AG20443 (cell line): Measurements from ENCODE around the gene TBL1X.

Experiments
- DNase-seq: peaks from one replicate; pipeline ENCODE4 v3.0.0; 2012; ENCODE audit warnings: low spot score, mixed read lengths

TBL1X gene

GRCh38 chrX:9587642-9588041, 122.8 kb downstream of the TBL1X start:
- DNase-seq: no peak

DNA sequence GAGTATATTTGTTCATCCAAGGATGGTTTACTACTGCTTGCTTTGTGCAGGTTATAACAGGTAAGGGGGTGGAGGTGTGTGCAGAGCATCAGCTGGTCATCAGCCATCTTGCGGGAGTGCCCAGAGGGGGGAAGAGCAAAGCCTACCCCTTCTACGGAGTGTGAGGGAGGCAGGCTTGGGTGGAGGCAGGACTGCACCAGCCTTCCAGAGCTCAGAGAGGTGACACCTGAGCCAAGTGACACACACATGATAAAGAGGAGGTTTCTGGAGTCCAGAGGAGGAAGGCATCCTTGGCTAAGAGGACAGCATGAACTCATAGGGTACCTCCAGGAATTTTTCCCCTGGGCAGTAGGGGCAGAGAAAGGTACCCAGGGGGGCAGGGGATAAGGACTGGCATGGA, 126.6 kb downstream of the TBL1X start:
- DNase-seq: no peak

DNA sequence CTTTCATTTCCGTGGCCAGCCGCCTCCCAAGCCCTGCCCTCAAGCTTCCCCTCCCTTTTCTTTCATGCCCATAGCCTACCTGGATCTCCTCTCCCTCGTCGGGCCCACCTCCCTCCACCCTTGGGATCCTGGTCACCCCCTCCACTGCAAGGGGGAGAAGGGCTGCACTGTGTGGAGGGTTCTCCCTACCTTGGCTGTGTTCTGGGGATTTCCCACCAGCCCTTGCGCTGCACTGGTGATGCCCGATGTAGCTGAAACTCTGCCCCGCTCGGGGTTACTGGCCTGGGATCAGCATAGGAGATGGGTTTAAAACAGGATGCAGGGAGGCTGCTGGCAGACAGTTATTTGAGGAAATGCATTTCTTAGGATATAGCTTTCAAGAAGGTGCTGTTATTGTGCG, 128.9 kb downstream of the TBL1X start:
- no peak for DNase-seq

DNA sequence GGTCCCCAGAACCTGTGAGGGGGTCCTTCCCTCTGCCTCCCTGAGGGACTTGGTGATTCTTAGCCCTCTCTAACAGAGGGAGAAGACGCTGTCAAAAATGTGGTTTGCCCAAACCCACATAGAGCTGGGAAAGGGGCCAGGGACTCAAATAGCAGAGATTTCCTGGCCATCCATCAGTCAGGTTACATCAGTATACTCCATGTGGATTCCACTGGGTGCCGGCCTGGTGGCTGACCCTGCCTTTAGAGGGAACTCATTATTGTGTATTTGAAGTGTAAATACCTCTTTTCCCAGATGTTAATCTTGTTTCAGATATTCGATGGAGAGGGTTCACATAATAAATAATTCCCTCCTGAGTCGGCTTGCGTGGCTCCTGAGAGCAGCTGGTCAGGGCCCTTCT, 130.3 kb downstream of the TBL1X start:
- peak; percentile 13 for DNase-seq

DNA sequence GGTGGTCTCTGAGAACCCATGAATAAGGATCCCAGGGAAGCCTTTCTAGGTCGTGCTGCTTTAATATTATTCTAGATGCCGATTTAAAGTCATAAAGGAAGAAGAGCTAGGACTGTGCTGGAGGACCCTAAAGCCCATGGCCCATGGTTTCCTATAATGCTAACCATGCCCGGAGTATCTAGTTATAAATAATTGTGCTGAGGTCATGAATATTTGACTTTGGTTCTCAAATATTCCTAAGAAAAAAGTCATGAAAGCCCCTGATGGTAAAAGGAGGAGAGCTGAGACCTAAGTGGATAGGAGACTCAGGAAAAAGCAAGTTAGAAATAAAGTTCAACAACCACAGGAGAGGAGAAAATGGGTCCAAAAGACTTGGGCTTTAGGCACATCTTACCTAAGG, 132.0 kb downstream of the TBL1X start:
- DNase-seq: no peak

- DNase-seq: peak; percentile 45
These were observed 132.6 kb downstream of the TBL1X start for GRCh38 chrX:9597361-9598035.

DNA sequence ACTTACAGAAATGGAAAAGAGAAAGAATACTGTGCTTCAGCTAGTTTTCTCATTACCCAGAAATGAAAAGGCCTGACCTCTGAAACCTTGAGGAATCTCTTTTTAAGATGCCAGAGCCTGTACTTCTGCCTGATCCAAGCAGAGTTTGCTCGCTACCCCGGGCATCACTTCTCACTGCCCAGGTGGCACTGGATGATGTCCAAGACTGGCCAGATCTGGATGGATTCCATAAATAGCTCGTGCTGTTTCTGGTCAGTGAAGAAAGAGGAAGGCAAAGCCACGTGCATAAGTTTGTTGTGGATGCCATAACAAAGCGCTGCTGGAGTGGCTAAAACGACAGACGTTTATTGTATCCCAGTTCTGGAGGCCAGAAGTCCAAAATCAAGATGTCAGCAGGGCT, 133.5 kb downstream of the TBL1X start:
- no peak for DNase-seq

DNA sequence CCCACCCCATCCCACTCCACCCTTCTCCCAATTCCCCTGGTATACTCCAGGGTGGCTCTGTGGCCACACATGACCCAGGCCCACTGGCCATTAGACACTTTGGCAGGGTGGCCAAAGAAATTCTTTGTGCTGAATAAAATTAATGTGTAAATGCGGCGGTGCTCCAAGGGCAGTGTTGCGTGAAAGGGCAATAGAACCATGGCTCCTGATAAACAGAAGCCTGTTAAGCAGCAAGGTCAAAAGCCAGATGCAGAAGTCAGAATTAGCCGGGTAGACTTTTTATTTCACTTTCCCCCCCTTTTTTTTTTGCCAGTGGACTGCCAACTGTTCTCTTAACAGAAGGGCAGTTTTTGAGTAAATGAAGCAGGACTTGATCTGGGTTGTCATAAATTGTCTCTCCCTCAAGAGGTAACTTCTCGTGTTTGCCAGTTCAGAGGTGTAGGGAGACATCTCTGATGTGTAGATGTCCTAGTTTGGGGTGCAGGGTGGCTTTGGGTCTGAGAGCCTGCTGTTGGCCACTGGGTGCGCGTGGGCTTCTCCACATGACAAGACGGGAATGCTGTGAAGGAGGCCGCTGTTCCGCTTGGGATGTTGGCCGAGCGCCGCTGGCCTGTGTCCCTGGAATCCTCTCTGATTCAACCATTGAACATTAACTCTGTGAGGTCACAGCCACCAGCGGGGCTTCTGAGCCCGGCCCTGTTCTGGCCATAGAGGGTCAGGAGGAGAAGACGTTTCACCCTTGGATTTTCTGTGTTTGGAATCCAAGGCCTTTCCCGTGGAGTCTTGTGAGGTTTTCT, 139.5 kb downstream of the TBL1X start:
- peak; percentile 73 for DNase-seq

DNA sequence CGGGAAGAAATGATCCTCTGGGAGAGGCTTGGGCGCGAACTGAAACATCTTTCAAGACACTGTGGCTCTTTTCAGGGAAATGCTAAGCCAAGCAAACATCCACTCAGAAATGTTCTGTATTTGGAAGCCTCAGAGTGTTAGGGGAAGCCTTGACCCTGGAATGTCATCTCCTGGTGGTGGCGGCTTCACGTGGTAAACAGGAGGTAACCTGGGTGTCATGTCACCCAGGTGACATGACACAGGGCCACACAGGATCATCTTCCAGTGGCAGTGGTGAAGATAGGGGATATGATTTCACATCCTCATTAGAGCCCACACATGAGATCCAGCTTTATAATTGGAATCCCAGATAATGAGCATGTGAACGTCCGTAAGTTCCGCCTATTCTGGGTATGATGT, 140.0 kb downstream of the TBL1X start:
- no peak for DNase-seq

DNA sequence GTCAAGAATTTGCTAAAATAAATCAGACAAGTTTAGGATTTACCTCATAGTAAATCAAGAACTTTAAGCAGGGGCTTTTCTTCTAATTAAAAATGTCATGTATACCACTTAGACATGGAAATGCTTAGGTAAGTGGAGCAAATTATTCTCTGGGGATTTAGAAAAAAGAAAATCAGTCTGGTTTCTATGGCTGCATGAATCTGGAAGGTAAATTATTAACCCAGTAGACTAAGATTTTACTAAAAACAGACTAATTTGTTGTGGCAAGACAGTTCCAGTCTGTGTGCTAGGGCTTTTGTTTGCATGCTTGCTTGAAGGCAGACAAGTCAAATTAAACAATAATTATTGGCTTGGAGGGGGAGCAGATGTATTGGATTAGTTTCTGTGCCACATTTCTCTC, 140.6 kb downstream of the TBL1X start:
- DNase-seq: no peak

DNA sequence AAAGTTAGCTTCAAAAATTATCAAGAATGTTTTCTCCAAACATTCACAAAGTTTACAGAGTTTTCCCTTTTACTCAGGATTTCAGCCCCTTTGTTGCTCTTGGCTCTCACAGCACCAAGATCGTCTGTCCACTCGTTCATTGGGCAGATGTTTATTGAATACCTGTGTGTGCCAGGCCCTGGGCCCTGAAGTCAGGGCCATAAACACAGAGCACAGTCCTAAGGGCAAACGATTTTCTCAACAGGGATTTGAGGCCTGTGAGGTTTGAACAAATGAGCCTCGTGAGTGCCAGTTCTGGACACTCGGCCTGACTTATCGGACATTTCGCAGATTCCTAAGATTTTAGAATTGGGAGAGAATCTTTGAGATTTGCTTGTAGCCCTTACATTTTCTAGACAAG, 142.1 kb downstream of the TBL1X start:
- no peak for DNase-seq

DNA sequence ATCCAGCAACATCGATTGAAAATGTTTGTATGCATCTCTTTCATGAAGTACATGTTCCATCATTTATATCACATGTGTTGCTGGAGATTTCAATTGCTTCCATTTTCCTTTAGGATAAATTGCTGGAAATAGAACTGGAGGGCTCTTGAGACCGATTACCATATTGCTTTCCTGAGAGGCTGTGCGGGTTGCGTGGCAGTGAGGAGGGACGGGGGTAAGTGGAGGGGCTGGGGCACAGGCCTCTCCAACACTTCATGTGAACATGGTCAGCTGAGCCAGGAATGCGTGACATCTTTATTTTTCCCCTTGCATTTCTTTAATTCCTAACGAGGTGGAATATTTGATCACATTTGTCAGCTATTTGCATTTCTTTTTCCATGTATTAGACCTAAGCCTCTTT, 144.6 kb downstream of the TBL1X start:
- no peak for DNase-seq

- DNase-seq: no peak
These were observed 145.1 kb downstream of the TBL1X start for GRCh38 chrX:9609987-9610386.

DNA sequence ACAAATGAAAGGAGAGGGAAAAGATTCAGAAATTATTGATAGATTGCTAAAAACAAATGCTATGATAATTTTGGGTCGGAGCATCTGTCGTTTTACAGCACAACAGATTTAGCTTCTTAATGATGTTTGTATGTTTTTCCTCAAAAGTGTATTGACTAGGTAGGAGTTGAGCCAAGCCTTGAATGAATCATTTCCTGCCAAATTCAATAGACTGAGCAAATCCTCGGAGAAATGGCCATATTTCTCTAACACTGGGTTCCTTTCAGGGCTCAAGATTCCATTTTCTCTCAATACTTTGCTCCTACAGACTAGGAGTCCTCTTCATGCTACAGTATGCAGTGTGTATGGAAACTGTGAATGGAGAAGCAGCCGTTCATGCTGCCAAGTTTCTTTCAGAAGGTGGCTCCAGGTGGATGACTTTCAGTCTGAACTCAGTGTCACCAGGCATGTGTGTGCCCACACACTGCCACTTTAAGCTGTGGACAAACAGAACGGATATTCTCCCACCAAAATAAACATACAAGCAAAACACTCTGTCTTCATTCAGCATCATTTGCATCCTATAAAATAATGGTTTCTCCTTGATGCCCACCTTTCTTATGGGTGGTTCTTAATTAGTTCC, 146.0 kb downstream of the TBL1X start:
- peak; percentile 9 for DNase-seq

DNA sequence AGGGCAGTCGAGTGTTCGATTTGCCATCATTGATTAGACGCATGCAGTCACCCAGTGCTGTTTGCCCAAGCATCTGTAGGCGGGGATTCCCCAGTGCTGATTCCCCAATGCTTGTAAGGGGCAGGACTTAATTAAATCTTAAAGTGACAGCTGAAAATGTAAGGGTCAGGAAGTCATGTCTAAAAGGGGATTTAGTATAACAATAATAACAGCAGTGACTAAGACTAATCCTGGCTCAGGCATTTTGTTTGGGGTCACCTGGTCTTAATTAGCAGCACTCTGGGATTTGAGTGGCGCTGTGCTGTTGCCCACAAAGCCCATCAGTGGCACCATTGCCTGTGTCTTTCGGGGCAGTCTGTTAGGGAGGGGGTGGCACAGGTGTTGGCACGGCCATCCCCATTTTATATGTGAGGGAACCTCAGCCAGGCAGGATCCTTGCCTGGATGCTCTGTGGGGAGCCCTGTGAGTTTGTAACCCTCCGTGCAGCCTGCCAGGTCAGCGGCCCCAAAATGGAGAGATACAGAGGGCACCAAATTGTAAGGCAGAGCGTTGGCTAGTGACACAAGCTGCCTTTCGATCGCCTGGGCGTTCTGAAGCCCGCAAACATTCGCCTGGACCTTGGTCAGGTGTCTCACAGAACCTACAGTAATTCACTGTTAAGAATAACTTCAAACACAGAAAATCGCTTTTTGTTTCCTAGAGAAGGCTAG, 146.7 kb downstream of the TBL1X start:
- no peak for DNase-seq

DNA sequence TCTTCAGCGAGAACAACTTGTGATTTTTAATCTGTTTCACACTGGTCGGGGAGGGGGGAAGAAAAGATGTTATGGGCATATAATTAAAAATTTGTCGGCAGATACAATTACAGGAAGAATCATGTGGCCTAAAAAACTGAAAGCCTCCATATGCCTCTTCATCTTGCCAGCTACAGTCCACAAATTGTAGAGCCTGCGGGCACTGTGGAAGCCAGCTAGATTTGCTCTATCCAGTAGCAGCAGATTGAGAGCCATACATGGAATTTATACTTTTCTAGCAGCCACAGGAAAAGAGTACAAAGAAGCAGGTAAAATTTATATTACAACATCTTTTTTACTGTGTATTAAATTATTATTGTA, 147.3 kb downstream of the TBL1X start:
- DNase-seq: no peak

GRCh38 chrX:9614016-9614415, 149.2 kb downstream of the TBL1X start:
- DNase-seq: peak; percentile 34

GRCh38 chrX:9619133-9619532, 154.3 kb downstream of the TBL1X start:
- DNase-seq: no peak

GRCh38 chrX:9619581-9619980, 154.7 kb downstream of the TBL1X start:
- no peak for DNase-seq

GRCh38 chrX:9622128-9622527, 157.3 kb downstream of the TBL1X start:
- no peak for DNase-seq

GRCh38 chrX:9626379-9626778, 161.5 kb downstream of the TBL1X start:
- DNase-seq: no peak

DNA sequence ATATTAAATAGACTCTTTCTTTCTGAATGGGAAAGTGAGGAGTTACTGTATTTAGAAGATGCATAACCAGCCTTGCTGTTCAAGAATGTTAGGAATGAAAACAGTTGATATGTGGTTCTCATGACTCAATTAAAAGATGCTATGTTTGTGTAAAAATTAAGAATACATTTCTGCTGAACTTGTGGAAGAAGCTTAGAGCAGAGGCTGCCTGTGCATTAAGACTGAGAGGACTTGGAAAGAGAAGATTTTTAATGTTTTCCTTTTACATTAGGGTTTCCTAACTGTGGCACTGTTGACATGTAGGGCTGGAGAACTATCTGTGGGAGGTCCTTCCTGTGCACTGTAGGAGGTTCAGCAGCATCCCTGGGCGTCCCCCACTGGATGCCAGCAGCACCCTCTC, 163.1 kb downstream of the TBL1X start:
- DNase-seq: peak; percentile 21
